K562 (cell line): ENCODE results near the gene MVK.

Source experiments
- GTF2E2 ChIP-seq: fragments of 200-800 bp; sonication (Bioruptor generic); IDR thresholded peaks from 2 replicates; pipeline ENCODE4 v1.6.1; 2016; ENCODE audit warnings: missing genetic modification characterization, missing compliant biosample characterization
- ZEB2 ChIP-seq: fragments of 450-650 bp; IDR thresholded peaks from 2 replicates; pipeline ENCODE4 v1.6.1; 2016
- TF ChIP-seq, protein P1 (sequence below): fragments of 450-650 bp; IDR thresholded peaks from 2 replicates; pipeline ENCODE4 v1.6.1; 2016
- TF ChIP-seq, protein P2 (sequence below), 2 experiments: fragments of 450-650 bp in 1 of 2; sonication (generic) in 1 of 2; formaldehyde crosslinking in 1 of 2; IDR thresholded peaks in 1 of 2; conservative IDR thresholded peaks in 1 of 2; 2 replicates each; pipeline versions ENCODE4 v1.6.1 to v1.8.1; 2016 to 2023; ENCODE audit warnings: mild to moderate bottlenecking in 2 of 2, moderate library complexity in 2 of 2, inconsistent platforms in 1 of 2, missing genetic modification reagents in 1 of 2
- TF ChIP-seq, protein P3 (sequence below): fragments of 450-650 bp; conservative IDR thresholded peaks from 2 replicates; pipeline ENCODE4 v1.6.1; 2016; ENCODE audit warnings: missing genetic modification characterization, low read depth, mild to moderate bottlenecking, missing compliant biosample characterization, moderate library complexity
- TF ChIP-seq, protein P4 (sequence below), 3 experiments: IDR thresholded peaks in 2 of 3; conservative IDR thresholded peaks in 1 of 3; 2 replicates each; pipeline ENCODE4 v1.5.1; 2011 to 2012; ENCODE audit warnings: low read length in 3 of 3, mild to moderate bottlenecking in 3 of 3, control low read depth in 2 of 3, improper control_type of control experiment in 1 of 3, inconsistent platforms in 1 of 3, low read depth in 1 of 3, mixed read lengths in 1 of 3, moderate library complexity in 1 of 3; ENCODE audit not compliant: insufficient read depth in 2 of 3
- TF ChIP-seq, protein P5 (sequence below): fragments of 450-650 bp; formaldehyde crosslinking; conservative IDR thresholded peaks from 2 replicates; pipeline ENCODE4 v1.4.0; 2022; ENCODE audit warnings: mild to moderate bottlenecking, missing genetic modification characterization
- TF ChIP-seq, protein P6 (sequence below): sonication (generic); formaldehyde crosslinking; IDR thresholded peaks from 2 replicates; pipeline ENCODE4 v1.8.1; 2022; ENCODE audit warnings: missing genetic modification reagents
- TF ChIP-seq, protein P7 (sequence below): sonication (generic); formaldehyde crosslinking; IDR thresholded peaks from 2 replicates; pipeline ENCODE4 v1.8.1; 2023; ENCODE audit warnings: mild to moderate bottlenecking, missing genetic modification reagents

DNA sequence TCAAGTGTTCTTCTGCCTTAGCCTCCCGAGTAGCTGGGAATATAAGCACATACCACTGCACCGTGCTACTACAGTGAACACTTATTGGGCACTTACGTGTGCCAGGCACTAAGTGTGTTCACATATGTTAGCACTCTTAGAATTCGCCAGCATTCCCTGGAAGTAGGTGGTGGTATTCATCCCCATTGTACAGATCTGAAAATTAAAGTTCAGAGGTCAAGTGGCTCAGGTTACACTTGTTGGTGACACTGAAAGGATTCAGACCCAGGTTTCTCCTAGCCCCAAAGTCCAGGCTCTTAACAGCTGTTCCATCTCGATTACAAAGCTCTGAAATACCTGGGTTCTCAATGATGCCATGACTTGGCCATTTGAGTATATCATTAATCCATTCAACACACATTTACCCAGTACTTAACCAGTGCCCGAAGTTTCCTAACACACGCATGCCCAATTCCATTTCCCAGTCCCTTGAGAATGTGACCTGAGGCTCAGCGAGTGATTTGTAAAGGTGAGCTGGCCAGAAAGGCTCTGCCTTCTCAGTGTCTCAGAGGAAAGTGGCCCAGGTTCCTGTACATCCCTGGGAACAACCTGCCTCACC lies 4.8 kb downstream of the MVK start:
- TF ChIP-seq, protein P1, sequence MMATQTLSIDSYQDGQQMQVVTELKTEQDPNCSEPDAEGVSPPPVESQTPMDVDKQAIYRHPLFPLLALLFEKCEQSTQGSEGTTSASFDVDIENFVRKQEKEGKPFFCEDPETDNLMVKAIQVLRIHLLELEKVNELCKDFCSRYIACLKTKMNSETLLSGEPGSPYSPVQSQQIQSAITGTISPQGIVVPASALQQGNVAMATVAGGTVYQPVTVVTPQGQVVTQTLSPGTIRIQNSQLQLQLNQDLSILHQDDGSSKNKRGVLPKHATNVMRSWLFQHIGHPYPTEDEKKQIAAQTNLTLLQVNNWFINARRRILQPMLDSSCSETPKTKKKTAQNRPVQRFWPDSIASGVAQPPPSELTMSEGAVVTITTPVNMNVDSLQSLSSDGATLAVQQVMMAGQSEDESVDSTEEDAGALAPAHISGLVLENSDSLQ, result no peak
- TF ChIP-seq, protein P2, sequence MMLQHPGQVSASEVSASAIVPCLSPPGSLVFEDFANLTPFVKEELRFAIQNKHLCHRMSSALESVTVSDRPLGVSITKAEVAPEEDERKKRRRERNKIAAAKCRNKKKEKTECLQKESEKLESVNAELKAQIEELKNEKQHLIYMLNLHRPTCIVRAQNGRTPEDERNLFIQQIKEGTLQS (IDR thresholded peaks at IDR 0.05), result no peak
- TF ChIP-seq, protein P2 (CRISPR knock-in tag; conservative IDR thresholded peaks at IDR 0.05), result no peak
- TF ChIP-seq, protein P3, sequence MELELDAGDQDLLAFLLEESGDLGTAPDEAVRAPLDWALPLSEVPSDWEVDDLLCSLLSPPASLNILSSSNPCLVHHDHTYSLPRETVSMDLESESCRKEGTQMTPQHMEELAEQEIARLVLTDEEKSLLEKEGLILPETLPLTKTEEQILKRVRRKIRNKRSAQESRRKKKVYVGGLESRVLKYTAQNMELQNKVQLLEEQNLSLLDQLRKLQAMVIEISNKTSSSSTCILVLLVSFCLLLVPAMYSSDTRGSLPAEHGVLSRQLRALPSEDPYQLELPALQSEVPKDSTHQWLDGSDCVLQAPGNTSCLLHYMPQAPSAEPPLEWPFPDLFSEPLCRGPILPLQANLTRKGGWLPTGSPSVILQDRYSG (tag), result no peak
- TF ChIP-seq, protein P4, sequence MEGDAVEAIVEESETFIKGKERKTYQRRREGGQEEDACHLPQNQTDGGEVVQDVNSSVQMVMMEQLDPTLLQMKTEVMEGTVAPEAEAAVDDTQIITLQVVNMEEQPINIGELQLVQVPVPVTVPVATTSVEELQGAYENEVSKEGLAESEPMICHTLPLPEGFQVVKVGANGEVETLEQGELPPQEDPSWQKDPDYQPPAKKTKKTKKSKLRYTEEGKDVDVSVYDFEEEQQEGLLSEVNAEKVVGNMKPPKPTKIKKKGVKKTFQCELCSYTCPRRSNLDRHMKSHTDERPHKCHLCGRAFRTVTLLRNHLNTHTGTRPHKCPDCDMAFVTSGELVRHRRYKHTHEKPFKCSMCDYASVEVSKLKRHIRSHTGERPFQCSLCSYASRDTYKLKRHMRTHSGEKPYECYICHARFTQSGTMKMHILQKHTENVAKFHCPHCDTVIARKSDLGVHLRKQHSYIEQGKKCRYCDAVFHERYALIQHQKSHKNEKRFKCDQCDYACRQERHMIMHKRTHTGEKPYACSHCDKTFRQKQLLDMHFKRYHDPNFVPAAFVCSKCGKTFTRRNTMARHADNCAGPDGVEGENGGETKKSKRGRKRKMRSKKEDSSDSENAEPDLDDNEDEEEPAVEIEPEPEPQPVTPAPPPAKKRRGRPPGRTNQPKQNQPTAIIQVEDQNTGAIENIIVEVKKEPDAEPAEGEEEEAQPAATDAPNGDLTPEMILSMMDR (IDR thresholded peaks at IDR 0.05 in 2 of 3, conservative IDR thresholded peaks at IDR 0.05 in 1 of 3; ENCODE audit: insufficient read depth in 2 of 3, low read depth in 1 of 3, low read length in 3 of 3), result no peak
- TF ChIP-seq, protein P5, sequence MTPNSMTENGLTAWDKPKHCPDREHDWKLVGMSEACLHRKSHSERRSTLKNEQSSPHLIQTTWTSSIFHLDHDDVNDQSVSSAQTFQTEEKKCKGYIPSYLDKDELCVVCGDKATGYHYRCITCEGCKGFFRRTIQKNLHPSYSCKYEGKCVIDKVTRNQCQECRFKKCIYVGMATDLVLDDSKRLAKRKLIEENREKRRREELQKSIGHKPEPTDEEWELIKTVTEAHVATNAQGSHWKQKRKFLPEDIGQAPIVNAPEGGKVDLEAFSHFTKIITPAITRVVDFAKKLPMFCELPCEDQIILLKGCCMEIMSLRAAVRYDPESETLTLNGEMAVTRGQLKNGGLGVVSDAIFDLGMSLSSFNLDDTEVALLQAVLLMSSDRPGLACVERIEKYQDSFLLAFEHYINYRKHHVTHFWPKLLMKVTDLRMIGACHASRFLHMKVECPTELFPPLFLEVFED (CRISPR knock-in tag), result no peak
- TF ChIP-seq ZEB2, result no peak
- no peak for TF ChIP-seq GTF2E2 (tag)
- TF ChIP-seq, protein P6, sequence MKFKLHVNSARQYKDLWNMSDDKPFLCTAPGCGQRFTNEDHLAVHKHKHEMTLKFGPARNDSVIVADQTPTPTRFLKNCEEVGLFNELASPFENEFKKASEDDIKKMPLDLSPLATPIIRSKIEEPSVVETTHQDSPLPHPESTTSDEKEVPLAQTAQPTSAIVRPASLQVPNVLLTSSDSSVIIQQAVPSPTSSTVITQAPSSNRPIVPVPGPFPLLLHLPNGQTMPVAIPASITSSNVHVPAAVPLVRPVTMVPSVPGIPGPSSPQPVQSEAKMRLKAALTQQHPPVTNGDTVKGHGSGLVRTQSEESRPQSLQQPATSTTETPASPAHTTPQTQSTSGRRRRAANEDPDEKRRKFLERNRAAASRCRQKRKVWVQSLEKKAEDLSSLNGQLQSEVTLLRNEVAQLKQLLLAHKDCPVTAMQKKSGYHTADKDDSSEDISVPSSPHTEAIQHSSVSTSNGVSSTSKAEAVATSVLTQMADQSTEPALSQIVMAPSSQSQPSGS (CRISPR knock-in tag), result no peak
- TF ChIP-seq, protein P7, sequence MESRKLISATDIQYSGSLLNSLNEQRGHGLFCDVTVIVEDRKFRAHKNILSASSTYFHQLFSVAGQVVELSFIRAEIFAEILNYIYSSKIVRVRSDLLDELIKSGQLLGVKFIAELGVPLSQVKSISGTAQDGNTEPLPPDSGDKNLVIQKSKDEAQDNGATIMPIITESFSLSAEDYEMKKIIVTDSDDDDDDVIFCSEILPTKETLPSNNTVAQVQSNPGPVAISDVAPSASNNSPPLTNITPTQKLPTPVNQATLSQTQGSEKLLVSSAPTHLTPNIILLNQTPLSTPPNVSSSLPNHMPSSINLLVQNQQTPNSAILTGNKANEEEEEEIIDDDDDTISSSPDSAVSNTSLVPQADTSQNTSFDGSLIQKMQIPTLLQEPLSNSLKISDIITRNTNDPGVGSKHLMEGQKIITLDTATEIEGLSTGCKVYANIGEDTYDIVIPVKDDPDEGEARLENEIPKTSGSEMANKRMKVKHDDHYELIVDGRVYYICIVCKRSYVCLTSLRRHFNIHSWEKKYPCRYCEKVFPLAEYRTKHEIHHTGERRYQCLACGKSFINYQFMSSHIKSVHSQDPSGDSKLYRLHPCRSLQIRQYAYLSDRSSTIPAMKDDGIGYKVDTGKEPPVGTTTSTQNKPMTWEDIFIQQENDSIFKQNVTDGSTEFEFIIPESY (CRISPR knock-in tag), result no peak
